IMR-90 (cell line): ENCODE data around the gene ITPKB. TPM values are rescaled to one million over a fixed set of nuclear protein-coding genes. Genes with fewer than 3 reads are reported as not detected.

Source experiments
- ATAC-seq: fragments of 200-7000 bp; cut with Tn5 transposase; 2 replicates; pipeline ENCODE4 v1.9.1; 2020; ENCODE audit warnings: low read depth, mild to moderate bottlenecking, moderate library complexity
- BruUV-seq: library from RNA; stranded (reverse); fragments of 400-500 nt; replicated peaks from 2 replicates; lab custom pipeline; 2021; lab: Mats Ljungman, UMichigan
- CTCF ChIA-PET: fragments of 300-600 bp; formaldehyde crosslinking; extraction: SDS; loops from one replicate; lab custom pipeline; 2021; ENCODE audit warnings: antibody characterized with exemption; lab: Yijun Ruan, JAX
- POLR2A ChIA-PET: fragments of 300-600 bp; sonication (Branson Sonifier 250); formaldehyde crosslinking; loops from one replicate; lab custom pipeline; 2022; ENCODE audit warnings: antibody characterized with exemption; ENCODE audit not compliant: unreplicated experiment; lab: Charles Lee
- DNase-seq: peaks from one replicate; pipeline ENCODE4 v3.0.0; 2013
- H2AFZ ChIP-seq: replicated peaks from 2 replicates; pipeline ENCODE3; 2013; ENCODE audit warnings: low read length, mild to moderate bottlenecking; ENCODE audit not compliant: poor library complexity
- H2AK5ac ChIP-seq: 2 replicates; pipeline ENCODE4 v1.6.1; 2013; ENCODE audit warnings: low read depth, low read length, inconsistent platforms
- H2AK9ac ChIP-seq: replicated peaks from 2 replicates; pipeline ENCODE3; 2013; ENCODE audit warnings: mild to moderate bottlenecking, low read depth, low read length, moderate library complexity; ENCODE audit not compliant: poor library complexity
- H2BK120ac ChIP-seq: 2 replicates; pipeline ENCODE4 v1.6.1; 2013; ENCODE audit warnings: low read depth, low read length, inconsistent platforms
- H2BK15ac ChIP-seq: 3 replicates; pipeline ENCODE4 v1.6.1; 2013; ENCODE audit warnings: low read depth, low read length, inconsistent platforms
- H2BK20ac ChIP-seq: 2 replicates; pipeline ENCODE4 v1.6.1; 2013; ENCODE audit warnings: low read depth, mild to moderate bottlenecking, inconsistent platforms, low read length, moderate library complexity
- H2BK5ac ChIP-seq: 2 replicates; pipeline ENCODE4 v1.6.1; 2013; ENCODE audit warnings: mild to moderate bottlenecking, low read depth, low read length, inconsistent platforms; ENCODE audit not compliant: poor library complexity, severe bottlenecking
- H3K14ac ChIP-seq: replicated peaks from 2 replicates; pipeline ENCODE4 v1.6.1; 2013; ENCODE audit warnings: low read depth, low read length, inconsistent platforms
- H3K18ac ChIP-seq: 2 replicates; pipeline ENCODE4 v1.6.1; 2013; ENCODE audit warnings: low read depth, low read length, control low read depth
- H3K23ac ChIP-seq: 2 replicates; pipeline ENCODE4 v1.6.1; 2013; ENCODE audit warnings: low read depth, low read length, inconsistent platforms
- H3K27ac ChIP-seq: 2 replicates; pipeline ENCODE4 v1.5.1; 2013; ENCODE audit warnings: mild to moderate bottlenecking, control low read depth, low read length; ENCODE audit not compliant: insufficient read depth
- H3K27me3 ChIP-seq: 2 replicates; pipeline ENCODE4 v1.6.1; 2013; ENCODE audit warnings: low read length; ENCODE audit not compliant: control insufficient read depth, insufficient read depth
- H3K36me3 ChIP-seq: 2 replicates; pipeline ENCODE4 v1.6.1; 2013; ENCODE audit warnings: low read length, mixed read lengths; ENCODE audit not compliant: control insufficient read depth, insufficient read depth
- H3K4ac ChIP-seq: 2 replicates; pipeline ENCODE4 v1.6.1; 2013; ENCODE audit warnings: low read depth, low read length, inconsistent platforms
- H3K4me1 ChIP-seq: 2 replicates; pipeline ENCODE4 v1.6.1; 2013; ENCODE audit warnings: low read length, mixed read lengths; ENCODE audit not compliant: control insufficient read depth, insufficient read depth
- H3K4me2 ChIP-seq: 2 replicates; pipeline ENCODE4 v1.6.1; 2013; ENCODE audit warnings: low read depth, mild to moderate bottlenecking, control low read depth, low read length, moderate library complexity
- H3K4me3 ChIP-seq: 2 replicates; pipeline ENCODE4 v1.5.1; 2013; ENCODE audit warnings: low read depth, mild to moderate bottlenecking, control low read depth, low read length, moderate library complexity; ENCODE audit not compliant: insufficient read depth
- H3K56ac ChIP-seq: 2 replicates; pipeline ENCODE4 v1.6.1; 2013; ENCODE audit warnings: low read length, inconsistent platforms; ENCODE audit not compliant: insufficient read depth; ENCODE audit errors: extremely low read depth
- H3K79me1 ChIP-seq, 2 experiments: 2 replicates each; pipeline ENCODE4 v1.6.1; 2013; ENCODE audit warnings: low read length in 2 of 2, inconsistent platforms in 1 of 2, low read depth in 1 of 2
- H3K9ac ChIP-seq: 2 replicates; pipeline ENCODE4 v1.6.1; 2013; ENCODE audit warnings: low read depth, low read length, control low read depth
- H3K9me1 ChIP-seq: 2 replicates; pipeline ENCODE4 v1.6.1; 2013; ENCODE audit warnings: low read length, inconsistent platforms; ENCODE audit not compliant: insufficient read depth
- H3K9me3 ChIP-seq: 2 replicates; pipeline ENCODE4 v1.6.1; 2013; ENCODE audit warnings: low read length; ENCODE audit not compliant: control insufficient read depth, insufficient read depth
- H4K20me1 ChIP-seq: 2 replicates; pipeline ENCODE4 v1.6.1; 2013; ENCODE audit warnings: low read length, inconsistent platforms; ENCODE audit not compliant: insufficient read depth
- H4K5ac ChIP-seq: 2 replicates; pipeline ENCODE4 v1.6.1; 2013; ENCODE audit warnings: mild to moderate bottlenecking, low read depth, low read length, control low read depth
- H4K8ac ChIP-seq, 2 experiments: 2 replicates each; pipeline ENCODE4 v1.6.1; 2013; ENCODE audit warnings: low read depth in 2 of 2, low read length in 2 of 2, control low read depth in 1 of 2, inconsistent platforms in 1 of 2
- H4K91ac ChIP-seq: 2 replicates; pipeline ENCODE4 v1.6.1; 2013; ENCODE audit warnings: low read depth, low read length, inconsistent platforms; ENCODE audit not compliant: insufficient read depth
- CEBPB ChIP-seq: IDR thresholded peaks from 2 replicates; pipeline ENCODE4 v1.6.1; 2012; ENCODE audit warnings: low read depth, low read length, improper control_type of control experiment
- MAZ ChIP-seq: IDR thresholded peaks from 2 replicates; pipeline ENCODE4 v1.6.1; 2012; ENCODE audit warnings: low read depth, mild to moderate bottlenecking, low read length, improper control_type of control experiment, moderate library complexity, borderline replicate concordance
- NFE2L2 ChIP-seq: fragments of 150-350 bp; IDR thresholded peaks from 2 replicates; pipeline ENCODE4 v1.6.1; 2016; ENCODE audit warnings: low read depth, mild to moderate bottlenecking, low read length
- POLR2A ChIP-seq: IDR thresholded peaks from 2 replicates; pipeline ENCODE4 v1.6.1; 2012; ENCODE audit warnings: mild to moderate bottlenecking, low read depth, low read length
- dilution Hi-C: fragments of 300-500 bp; cut with HindIII; formaldehyde crosslinking; loops from one replicate; pipeline ENCODE4 v1.14.3; 2018; ENCODE audit warnings: low sequenced_read_pairs; ENCODE audit not compliant: unreplicated experiment
- in situ Hi-C: fragments of 300-500 bp; cut with MboI; formaldehyde crosslinking; loops from 3 replicates; pipeline ENCODE4 v1.14.3; 2019; ENCODE audit warnings: low sequenced_read_pairs, inconsistent platforms, mixed read lengths
- intact Hi-C: fragments of 100-400 bp; cut with micrococcal nuclease; formaldehyde crosslinking; loops from 2 replicates; pipeline ENCODE4 v1.10.0; 2022
- polyA plus RNA-seq, 3 experiments: library from polyadenylated mRNA; depleted of rRNA; stranded (reverse); fragments of >200 nt; gene quantifications; 2 replicates each; pipeline ENCODE4 v1.2.3, GENCODE V29; 2012; ENCODE audit warnings: low replicate concordance in 1 of 3
- total RNA-seq: library from RNA; depleted of rRNA; stranded (reverse); fragments of >200 nt; gene quantifications from 2 replicates; pipeline ENCODE4 v1.2.3, GENCODE V29; 2012
- TF ChIP-seq, protein P1 (sequence below): conservative IDR thresholded peaks from 2 replicates; pipeline ENCODE4 v1.5.1; 2012; ENCODE audit warnings: mild to moderate bottlenecking, low read depth, low read length, improper control_type of control experiment

ITPKB gene
- total and polyA plus RNA-seq, 2 of the 4 experiments (the other 2 are of a cell fraction): 0.72 to 1.4 TPM

GRCh38 chr1:226698659-226699058, 40.4 kb downstream of the ITPKB start:
- Histone ChIP-seq H4K20me1 (no peaks in the 10 kb centered on the region), H3K18ac (no peak overlapping the region), H3K27ac (no peak overlapping the region), H2BK120ac (no peak overlapping the region), H3K36me3 (no peaks in the 10 kb centered on the region), H3K23ac (no peak overlapping the region), H3K27me3 (no peaks in the 10 kb centered on the region), H3K9ac (no peak overlapping the region), H3K9me1 (0 out of 2 replicates have a peak, but pooled peaks cover 7% of the 10 kb centered on the region), H2AK9ac (no peak overlapping the region), H3K4me1 (peaks cover 12% of the 10 kb centered on the region), H3K4me3 (no peak overlapping the region), H2BK20ac (no peak overlapping the region), H2AFZ (no peak overlapping the region), H4K8ac (no peak overlapping the region), H4K5ac (no peak overlapping the region), H2AK5ac (no peak overlapping the region), H3K79me1 (no peaks in the 10 kb centered on the region), H2BK5ac (no peak overlapping the region), H4K91ac (no peak overlapping the region), H3K4ac (no peak overlapping the region), H3K9me3 (no peaks in the 10 kb centered on the region), H2BK15ac (no peak overlapping the region), H3K14ac (no peak overlapping the region), H3K56ac (no peak overlapping the region), H3K4me2 (no peak overlapping the region)
- ChIA-PET CTCF (no interaction called here), POLR2A (no interaction called here)
- intact Hi-C loops (no loop called here), in situ Hi-C loops (no loop called here), dilution Hi-C loops (no loop called here)
- no peak for ATAC-seq
- no peak for TF ChIP-seq NFE2L2
- no peak for TF ChIP-seq CEBPB
- no peak for TF ChIP-seq MAZ
- no peak for TF ChIP-seq POLR2A
- TF ChIP-seq, protein P1, sequence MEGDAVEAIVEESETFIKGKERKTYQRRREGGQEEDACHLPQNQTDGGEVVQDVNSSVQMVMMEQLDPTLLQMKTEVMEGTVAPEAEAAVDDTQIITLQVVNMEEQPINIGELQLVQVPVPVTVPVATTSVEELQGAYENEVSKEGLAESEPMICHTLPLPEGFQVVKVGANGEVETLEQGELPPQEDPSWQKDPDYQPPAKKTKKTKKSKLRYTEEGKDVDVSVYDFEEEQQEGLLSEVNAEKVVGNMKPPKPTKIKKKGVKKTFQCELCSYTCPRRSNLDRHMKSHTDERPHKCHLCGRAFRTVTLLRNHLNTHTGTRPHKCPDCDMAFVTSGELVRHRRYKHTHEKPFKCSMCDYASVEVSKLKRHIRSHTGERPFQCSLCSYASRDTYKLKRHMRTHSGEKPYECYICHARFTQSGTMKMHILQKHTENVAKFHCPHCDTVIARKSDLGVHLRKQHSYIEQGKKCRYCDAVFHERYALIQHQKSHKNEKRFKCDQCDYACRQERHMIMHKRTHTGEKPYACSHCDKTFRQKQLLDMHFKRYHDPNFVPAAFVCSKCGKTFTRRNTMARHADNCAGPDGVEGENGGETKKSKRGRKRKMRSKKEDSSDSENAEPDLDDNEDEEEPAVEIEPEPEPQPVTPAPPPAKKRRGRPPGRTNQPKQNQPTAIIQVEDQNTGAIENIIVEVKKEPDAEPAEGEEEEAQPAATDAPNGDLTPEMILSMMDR: no peak
- no TSS peak for BruUV-seq
- no peak for DNase-seq
